ENCODE measurements around the gene RPL13. TPM values are rescaled to one million over a fixed set of nuclear protein-coding genes. Genes with fewer than 3 reads are reported as not detected.

RPL13 gene
- total RNA-seq, 1 donor from 2014 or later = 2,182 TPM

- intact Hi-C loops (cut with micrococcal nuclease) = no loop called here
Observed at GRCh38 chr16:89613231-89613953, 52.9 kb downstream of the RPL13 start, which contains the start of gene DPEP1. TSS of gene DPEP1 (plus strand) at chr16:89613642. CDS start at chr16:89630411, 16,769 bp downstream.

GRCh38 chr16:89613954-89614459 lies 53.5 kb downstream of the RPL13 start:
- intact Hi-C loops (cut with micrococcal nuclease) = no loop called here

Other genes with a start within 250 kb of the RPL13 start
- gene ANKRD11, start 70.1 kb upstream of the RPL13 start, total RNA-seq = 154 and 155 TPM in 2 replicates
- gene SPG7, start 52.3 kb upstream of the RPL13 start, total RNA-seq = 115 and 116 TPM in 2 replicates
- gene CPNE7, start 15.1 kb downstream of the RPL13 start, total RNA-seq = 3.8 and 6.7 TPM in 2 replicates
- not detected in 2 replicates for gene DPEP1, start 53.0 kb downstream of the RPL13 start, total RNA-seq
- gene CHMP1A, start 97.0 kb downstream of the RPL13 start, total RNA-seq = 98.8 and 101 TPM in 2 replicates
- gene SPATA33, start 97.2 kb downstream of the RPL13 start, total RNA-seq = 16.6 and 19.5 TPM in 2 replicates
- 91.5 and 96.3 TPM in 2 replicates for gene CDK10, start 126.0 kb downstream of the RPL13 start, total RNA-seq
- gene SPATA2L, start 141.0 kb downstream of the RPL13 start, total RNA-seq = 6.0 and 6.7 TPM in 2 replicates
- gene VPS9D1, start 160.2 kb downstream of the RPL13 start, total RNA-seq = 11.9 and 13.0 TPM in 2 replicates
- gene ZNF276, start 160.9 kb downstream of the RPL13 start, total RNA-seq = 75.6 and 79.0 TPM in 2 replicates

Measured in T-helper 2 cell treated with Interferon-gamma antibody and Interleukin-4, amounts not matched to agents 100 ng/mL and 5 ng/mL, for 36 hours (primary cell).